Fibroblast of skin of right quadriceps (primary cell): ENCODE results near the gene EPN1.

Experiments
- DNase-seq: peaks from one replicate; pipeline ENCODE4 v3.0.0-alpha.2; 2013

EPN1 gene

GRCh38 chr19:55680339-55681130 is 5.5 kb downstream of the EPN1 start:
- DNase-seq, result no peak

- DNase-seq, result no peak
Measured at GRCh38 chr19:55681131-55682092, 6.4 kb downstream of the EPN1 start.

GRCh38 chr19:55683449-55684261 is 8.6 kb downstream of the EPN1 start:
- no peak for DNase-seq

GRCh38 chr19:55684946-55685681 is 10.1 kb downstream of the EPN1 start:
- no peak for DNase-seq

- no peak for DNase-seq
Measured at GRCh38 chr19:55685776-55686175, 10.8 kb downstream of the EPN1 start.

- DNase-seq, result no peak
Measured at GRCh38 chr19:55686311-55687050, 11.5 kb downstream of the EPN1 start.

- DNase-seq, result no peak
Measured at GRCh38 chr19:55687281-55688201, 12.5 kb downstream of the EPN1 start.

- DNase-seq, result no peak
Measured at GRCh38 chr19:55688422-55689218, 13.6 kb downstream of the EPN1 start.

- no peak for DNase-seq
Measured at GRCh38 chr19:55689411-55690108, 14.5 kb downstream of the EPN1 start.

- no peak for DNase-seq
Measured at GRCh38 chr19:55690109-55690768, 15.2 kb downstream of the EPN1 start.

GRCh38 chr19:55690769-55691545 is 15.9 kb downstream of the EPN1 start:
- no peak for DNase-seq

GRCh38 chr19:55691561-55692481 is 16.8 kb downstream of the EPN1 start:
- no peak for DNase-seq

- DNase-seq, result no peak
Measured at GRCh38 chr19:55692681-55693081, 17.7 kb downstream of the EPN1 start.

- no peak for DNase-seq
Measured at GRCh38 chr19:55693336-55693974, 18.4 kb downstream of the EPN1 start.

- no peak for DNase-seq
Measured at GRCh38 chr19:55694241-55694655, 19.2 kb downstream of the EPN1 start.
